Nephron (organoid): ENCODE results near the gene EYA3.

Experiments used
- H3K27ac Mint-ChIP-seq, 3 experiments: 2 replicates each; pipeline ENCODE4 v1.8.0; 2020; ENCODE audit warnings: mixed read lengths in 3 of 3, mild to moderate bottlenecking in 2 of 3, moderate library complexity in 1 of 3
- H3K27me3 Mint-ChIP-seq: 2 replicates; pipeline ENCODE4 v1.8.0; 2021; ENCODE audit warnings: low read depth, mild to moderate bottlenecking, moderate library complexity, mixed read lengths
- H3K36me3 Mint-ChIP-seq: 2 replicates; pipeline ENCODE4 v1.8.0; 2020; ENCODE audit warnings: low read depth, mixed read lengths
- H3K4me1 Mint-ChIP-seq: 2 replicates; pipeline ENCODE4 v1.8.0; 2020; ENCODE audit warnings: mixed read lengths
- H3K4me3 Mint-ChIP-seq, 3 experiments: 2 replicates each; pipeline ENCODE4 v1.8.0; 2020; ENCODE audit warnings: mild to moderate bottlenecking in 3 of 3, mixed read lengths in 3 of 3, moderate library complexity in 2 of 3
- H3K9me3 Mint-ChIP-seq: 2 replicates; pipeline ENCODE4 v1.8.0; 2020; ENCODE audit warnings: mixed read lengths
- CTCF ChIP-seq, 3 experiments: fragments of 200-600 bp; sonication (generic); IDR thresholded peaks; one replicate each; pipeline ENCODE4 v1.5.0; 2021; ENCODE audit warnings: antibody characterized with exemption in 3 of 3; ENCODE audit not compliant: unreplicated experiment in 3 of 3

The EYA3 gene

DNA sequence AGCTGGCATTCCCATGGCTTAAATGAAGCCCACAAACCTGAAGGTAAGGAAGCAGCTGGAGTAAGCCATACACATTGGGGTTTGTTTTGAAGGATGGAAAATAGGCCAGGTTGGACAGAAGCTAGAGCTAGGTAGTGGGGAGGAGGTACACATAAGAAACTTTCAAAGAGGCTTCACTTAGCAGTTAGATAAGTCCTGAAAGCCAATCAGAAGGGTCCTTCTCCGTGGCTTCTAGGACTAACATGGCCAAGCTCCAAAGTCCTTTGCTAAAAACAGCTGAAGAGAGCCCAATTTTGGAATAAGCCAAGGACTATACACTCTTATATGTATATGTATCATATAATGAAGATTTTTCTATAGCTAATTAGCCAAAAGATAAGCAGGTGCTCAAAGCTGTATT lies 1.8 kb downstream of the EYA3 start:
- Mint-ChIP-seq H3K4me1 (peaks cover 24% of the 10 kb centered on the region), H3K27me3 (no peaks in the 10 kb centered on the region), H3K9me3 (no peaks in the 10 kb centered on the region), H3K27ac (peak overlapping the region; percentile 93 to 98 (median 98)), H3K4me3 (peak overlapping the region; percentile 96 to 98 (median 97)), H3K36me3 (no peaks in the 10 kb centered on the region)
- no peak for TF ChIP-seq CTCF (IDR thresholded peaks at IDR 0.05; ENCODE audit: unreplicated experiment in 3 of 3)

DNA sequence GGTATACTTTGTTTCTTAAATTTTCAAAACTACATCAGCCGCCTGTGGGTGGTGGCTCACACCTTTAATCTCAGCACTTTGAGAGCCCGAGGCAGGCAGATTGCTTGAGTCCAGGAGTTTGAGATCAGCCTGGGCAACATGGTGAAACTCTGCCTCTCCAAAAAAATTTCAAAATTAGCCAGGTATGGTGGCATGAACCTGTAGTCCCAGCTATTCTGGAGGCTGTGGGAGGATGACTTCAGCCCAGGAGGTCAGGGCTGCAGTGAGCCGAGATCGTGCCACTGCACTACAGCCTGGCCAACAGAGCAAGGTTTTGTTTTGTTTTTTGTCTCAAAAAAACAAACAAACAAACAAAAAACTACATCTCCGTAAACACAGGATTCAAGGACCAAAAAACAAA lies 3.3 kb downstream of the EYA3 start:
- TF ChIP-seq CTCF (IDR thresholded peaks at IDR 0.05; ENCODE audit: unreplicated experiment in 3 of 3), result no peak
- Mint-ChIP-seq H3K27ac (peak overlapping the region; percentile 35 to 64 (median 55)), H3K36me3 (no peaks in the 10 kb centered on the region), H3K9me3 (no peaks in the 10 kb centered on the region), H3K4me3 (peak overlapping the region; percentile 29 to 50 (median 40)), H3K27me3 (no peaks in the 10 kb centered on the region), H3K4me1 (peaks cover 24% of the 10 kb centered on the region)

DNA sequence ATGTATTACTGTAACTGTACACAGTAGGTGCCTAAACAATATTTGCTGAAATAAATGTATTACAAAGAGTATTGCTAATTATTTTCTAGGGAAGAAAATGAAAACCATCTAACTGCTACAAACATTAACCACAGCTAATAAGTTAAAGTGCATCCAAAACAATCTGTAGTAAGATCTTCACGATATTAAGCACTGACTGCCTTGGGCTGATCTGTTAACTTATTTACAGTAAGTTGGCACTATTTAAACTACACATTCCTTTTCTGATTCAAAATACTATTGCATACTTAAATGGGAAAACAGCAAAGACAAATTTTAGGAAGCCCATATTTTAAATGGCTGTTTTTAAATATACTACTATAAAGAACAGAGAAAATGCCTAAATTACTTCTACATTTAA lies 4.5 kb downstream of the EYA3 start:
- no peak for TF ChIP-seq CTCF (IDR thresholded peaks at IDR 0.05; ENCODE audit: unreplicated experiment in 3 of 3)
- no peaks in the 10 kb centered on the region for H3K27me3 Mint-ChIP-seq
- H3K36me3 Mint-ChIP-seq, result peaks cover 6% of the 10 kb centered on the region
- H3K4me1 Mint-ChIP-seq, result peaks cover 24% of the 10 kb centered on the region
- no peak overlapping the region for H3K4me3 Mint-ChIP-seq
- no peaks in the 10 kb centered on the region for H3K9me3 Mint-ChIP-seq
- peak overlapping the region in 2 of 3 experiments; percentile 51 to 66 for H3K27ac Mint-ChIP-seq

GRCh38 chr1:28078680-28079626 lies 9.5 kb downstream of the EYA3 start:
- TF ChIP-seq CTCF (IDR thresholded peaks at IDR 0.05; ENCODE audit: unreplicated experiment in 3 of 3), result no peak
- H3K9me3 Mint-ChIP-seq, result no peaks in the 10 kb centered on the region
- peaks cover 6% of the 10 kb centered on the region for H3K36me3 Mint-ChIP-seq
- no peaks in the 10 kb centered on the region for H3K27me3 Mint-ChIP-seq
- H3K4me1 Mint-ChIP-seq, result peaks cover 18% of the 10 kb centered on the region
- H3K27ac Mint-ChIP-seq, result peak overlapping the region; percentile 93
- peak overlapping the region in 2 of 3 experiments; percentile 34 to 48 for H3K4me3 Mint-ChIP-seq

- no peak overlapping the region for H3K4me3 Mint-ChIP-seq
- H3K27me3 Mint-ChIP-seq, result no peaks in the 10 kb centered on the region
- H3K36me3 Mint-ChIP-seq, result peaks cover 6% of the 10 kb centered on the region
- TF ChIP-seq CTCF (IDR thresholded peaks at IDR 0.05; ENCODE audit: unreplicated experiment in 3 of 3), result no peak
- H3K4me1 Mint-ChIP-seq, result peaks cover 18% of the 10 kb centered on the region
- H3K9me3 Mint-ChIP-seq, result no peaks in the 10 kb centered on the region
- peak overlapping the region; percentile 74 to 93 (median 93) for H3K27ac Mint-ChIP-seq
Measured at GRCh38 chr1:28078262-28078661, 10.1 kb downstream of the EYA3 start.
